GOT3 (cell line): ENCODE data around the gene COX6B1.
"Not testable (repeated sequence)": the region's sequence is repeated elsewhere in the genome, so short reads cannot be mapped to it uniquely, and the experiment has no call there.

Experiments
- DNase-seq: peaks from one replicate; lab custom pipeline; 2025; ENCODE audit warnings: mixed read lengths; lab: John Stamatoyannopoulos, UW

COX6B1 gene

DNA sequence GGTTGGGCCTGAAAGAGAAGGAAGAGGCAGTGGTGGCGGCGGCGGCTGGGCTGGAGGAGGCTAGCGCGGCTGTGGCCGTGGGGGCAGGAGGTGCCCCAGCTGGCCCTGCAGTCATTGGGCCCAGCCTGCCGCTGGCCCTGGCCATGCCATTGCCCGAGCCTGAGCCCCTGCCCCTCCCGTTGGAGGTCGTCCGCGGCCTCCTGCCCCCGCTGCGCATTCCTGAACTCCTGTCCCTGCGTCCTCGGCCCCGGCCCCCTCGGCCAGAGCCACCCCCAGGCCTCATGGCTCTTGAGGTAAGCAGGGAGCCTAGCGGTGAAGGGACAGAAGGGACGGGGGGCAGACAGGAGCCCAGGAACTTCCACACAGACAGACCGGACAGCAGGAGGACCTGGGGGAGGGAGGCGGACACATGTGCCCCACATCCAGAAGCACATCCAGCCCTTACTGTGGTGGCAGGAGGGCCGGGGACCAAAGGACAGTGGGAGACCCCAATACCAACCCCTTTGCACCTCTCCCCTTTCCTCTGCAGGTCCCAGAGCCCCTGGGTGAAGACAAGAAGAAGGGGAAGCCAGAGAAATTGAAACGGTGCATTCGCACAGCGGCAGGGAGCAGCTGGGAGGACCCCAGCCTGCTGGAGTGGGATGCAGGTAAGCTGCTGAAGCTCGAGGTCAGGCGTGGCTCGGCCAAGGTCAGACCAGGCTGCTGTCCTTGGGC lies 14.2 kb upstream of the COX6B1 start:
- no peak for DNase-seq

GRCh38 chr19:35636651-35637050 lies 11.5 kb upstream of the COX6B1 start:
- no peak for DNase-seq

DNA sequence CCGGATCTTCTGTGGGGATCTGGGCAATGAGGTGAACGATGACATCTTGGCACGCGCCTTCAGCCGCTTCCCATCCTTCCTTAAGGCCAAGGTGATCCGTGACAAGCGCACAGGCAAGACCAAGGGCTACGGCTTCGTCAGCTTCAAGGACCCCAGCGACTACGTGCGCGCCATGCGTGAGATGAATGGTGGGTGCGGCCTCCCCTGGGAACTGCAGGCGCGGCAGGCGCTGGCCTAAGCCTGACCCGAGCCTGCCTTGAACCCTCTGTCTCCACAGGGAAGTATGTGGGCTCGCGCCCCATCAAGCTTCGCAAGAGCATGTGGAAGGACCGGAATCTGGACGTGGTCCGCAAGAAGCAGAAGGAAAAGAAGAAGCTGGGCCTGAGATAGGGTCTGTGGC lies 11.0 kb upstream of the COX6B1 start:
- no peak for DNase-seq

GRCh38 chr19:35639321-35639639 lies 8.8 kb upstream of the COX6B1 start:
- DNase-seq, result no peak

- DNase-seq, result no peak
Measured at GRCh38 chr19:35639863-35640262, 8.3 kb upstream of the COX6B1 start.

DNA sequence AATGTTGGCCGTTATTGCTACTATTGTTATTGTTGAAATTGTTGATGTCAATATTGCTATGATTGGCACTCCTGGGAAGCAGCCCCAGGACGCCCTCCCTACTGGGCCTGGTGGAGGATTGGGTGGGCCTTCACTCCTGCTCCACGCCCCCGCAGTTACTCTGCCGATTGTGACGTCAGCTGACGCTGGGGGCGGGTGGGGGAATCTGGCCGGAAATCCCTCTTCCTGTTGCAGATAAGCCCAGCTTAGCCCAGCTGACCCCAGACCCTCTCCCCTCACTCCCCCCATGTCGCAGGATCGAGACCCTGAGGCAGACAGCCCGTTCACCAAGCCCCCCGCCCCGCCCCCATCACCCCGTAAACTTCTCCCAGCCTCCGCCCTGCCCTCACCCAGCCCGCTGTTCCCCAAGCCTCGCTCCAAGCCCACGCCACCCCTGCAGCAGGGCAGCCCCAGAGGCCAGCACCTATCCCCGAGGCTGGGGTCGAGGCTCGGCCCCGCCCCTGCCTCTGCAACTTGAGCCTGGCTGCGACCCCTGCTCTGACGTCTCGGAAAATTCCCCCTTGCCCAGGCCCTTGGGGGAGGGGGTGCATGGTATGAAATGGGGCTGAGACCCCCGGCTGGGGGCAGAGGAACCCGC lies 6.5 kb upstream of the COX6B1 start, which contains the start of gene ETV2:
TSS of gene ETV2 (plus strand) at position 231 of the 637 bp plus-strand sequence. CDS start 716 bp downstream, outside the sequence.
- no peak for DNase-seq

DNA sequence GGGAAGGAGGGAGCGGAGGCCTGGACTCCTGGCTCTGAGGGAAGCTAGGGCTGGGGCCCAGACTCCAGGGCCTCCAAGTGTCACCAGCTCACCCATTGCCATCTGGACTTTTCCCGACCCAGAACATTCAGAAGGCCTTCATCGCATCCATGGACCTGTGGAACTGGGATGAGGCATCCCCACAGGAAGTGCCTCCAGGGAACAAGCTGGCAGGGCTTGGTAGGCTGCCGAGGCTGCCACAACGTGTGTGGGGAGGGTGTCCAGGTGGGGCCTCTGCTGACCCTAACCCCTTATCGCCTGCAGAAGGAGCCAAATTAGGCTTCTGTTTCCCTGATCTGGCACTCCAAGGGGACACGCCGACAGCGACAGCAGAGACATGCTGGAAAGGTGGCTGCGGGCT lies 5.8 kb upstream of the COX6B1 start:
- no peak for DNase-seq

- DNase-seq, result no peak
Measured at GRCh38 chr19:35642798-35643254, 5.3 kb upstream of the COX6B1 start.

- DNase-seq, result peak; percentile 44
Measured at GRCh38 chr19:35643255-35644205, 4.6 kb upstream of the COX6B1 start.

DNA sequence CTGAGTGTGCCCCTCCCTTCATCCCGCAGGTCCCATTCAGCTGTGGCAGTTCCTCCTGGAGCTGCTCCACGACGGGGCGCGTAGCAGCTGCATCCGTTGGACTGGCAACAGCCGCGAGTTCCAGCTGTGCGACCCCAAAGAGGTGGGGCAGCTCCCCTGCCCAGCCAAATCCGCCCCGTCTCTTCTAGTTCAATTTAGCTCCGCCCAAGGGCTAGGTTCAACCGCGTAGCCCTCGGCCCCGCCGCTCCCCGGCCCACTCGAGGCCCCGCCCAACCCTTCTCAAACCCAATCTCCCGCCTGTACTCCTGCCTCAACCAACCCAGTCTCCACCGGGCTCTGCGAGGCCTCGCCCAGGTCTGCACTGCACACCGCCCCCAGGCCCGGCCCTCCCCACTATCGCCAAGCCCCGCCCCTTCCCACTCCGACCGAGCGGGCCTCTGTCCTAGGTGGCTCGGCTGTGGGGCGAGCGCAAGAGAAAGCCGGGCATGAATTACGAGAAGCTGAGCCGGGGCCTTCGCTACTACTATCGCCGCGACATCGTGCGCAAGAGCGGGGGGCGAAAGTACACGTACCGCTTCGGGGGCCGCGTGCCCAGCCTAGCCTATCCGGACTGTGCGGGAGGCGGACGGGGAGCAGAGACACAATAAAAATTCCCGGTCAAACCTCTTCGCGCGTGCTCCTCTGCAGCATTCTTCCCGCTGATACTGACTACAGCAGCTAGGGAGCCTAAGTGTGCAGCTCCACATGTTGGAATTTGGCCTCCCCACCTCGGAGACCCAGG lies 3.7 kb upstream of the COX6B1 start:
- DNase-seq, result peak; percentile 53

DNA sequence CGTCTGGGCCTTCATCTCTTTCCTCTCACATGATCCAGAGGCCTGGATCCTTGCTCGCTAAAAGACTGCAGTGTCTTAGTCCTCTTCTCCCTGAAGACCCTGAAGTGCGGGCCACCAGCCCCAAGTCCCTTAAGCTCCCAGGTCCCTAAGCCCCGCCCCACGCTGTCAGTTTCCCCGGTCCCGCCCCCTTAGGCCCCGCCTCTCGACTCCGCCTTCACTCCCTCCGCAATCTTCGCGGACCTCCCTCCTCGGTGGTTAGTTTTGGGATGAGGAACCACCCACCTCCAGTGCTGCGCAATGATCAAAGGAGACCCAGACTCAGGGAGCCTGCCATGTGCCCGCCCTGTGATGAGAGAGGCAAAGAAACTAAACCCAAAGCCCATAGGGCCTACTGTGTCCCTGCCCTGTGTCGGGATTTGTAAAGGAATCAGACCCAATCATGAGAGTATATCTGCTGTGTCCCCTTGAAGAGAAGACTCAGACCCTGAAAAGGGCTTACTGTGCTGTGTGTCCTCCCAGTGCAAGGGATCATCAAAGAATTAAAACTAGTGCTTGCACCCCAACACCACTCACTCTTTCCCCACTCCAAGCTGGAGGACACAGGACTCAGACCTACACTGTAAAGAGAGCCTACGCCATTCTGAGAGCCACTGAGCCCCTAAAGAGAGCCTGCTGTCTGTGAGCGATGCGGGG lies 3.0 kb upstream of the COX6B1 start:
- no peak for DNase-seq

DNA sequence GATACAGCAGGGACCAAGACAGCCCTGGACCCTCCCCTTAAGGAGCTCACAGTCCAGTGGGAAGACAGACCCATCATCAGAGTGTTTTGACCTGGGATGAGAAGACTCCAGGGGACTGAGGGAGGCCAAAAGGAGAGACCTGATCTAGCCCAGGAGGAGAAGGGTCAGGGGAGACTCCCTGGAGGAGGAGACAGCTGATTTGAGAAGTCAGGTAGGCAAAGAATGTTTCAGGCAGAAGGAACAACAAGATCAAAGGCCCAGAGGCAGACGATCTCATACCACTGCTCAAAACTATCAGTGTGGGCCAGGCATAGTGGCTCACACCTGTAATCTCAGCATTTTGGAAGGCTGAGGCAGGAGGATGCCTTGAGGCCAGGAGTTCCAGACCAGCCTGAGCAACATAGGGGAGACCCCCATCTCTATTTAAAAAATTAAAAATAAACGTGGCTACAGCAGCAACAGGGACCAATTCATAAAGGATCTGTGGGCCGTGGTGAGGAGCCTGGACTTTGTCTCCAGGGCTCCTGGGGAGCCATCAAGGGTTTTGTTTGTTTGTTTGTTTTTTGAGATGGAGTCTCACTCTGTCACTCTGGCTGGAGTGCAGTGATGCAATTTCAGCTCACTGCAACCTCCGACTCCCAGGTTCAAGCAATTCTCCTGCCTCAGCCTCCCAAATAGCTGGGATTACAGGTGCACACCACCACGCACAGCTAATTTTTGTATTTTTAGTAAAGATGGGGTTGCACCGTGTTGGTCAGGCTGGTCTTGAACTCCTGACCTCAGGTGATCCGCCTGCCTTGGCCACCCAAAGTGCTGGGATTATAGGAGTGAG lies 2.2 kb upstream of the COX6B1 start:
- no peak for DNase-seq

DNA sequence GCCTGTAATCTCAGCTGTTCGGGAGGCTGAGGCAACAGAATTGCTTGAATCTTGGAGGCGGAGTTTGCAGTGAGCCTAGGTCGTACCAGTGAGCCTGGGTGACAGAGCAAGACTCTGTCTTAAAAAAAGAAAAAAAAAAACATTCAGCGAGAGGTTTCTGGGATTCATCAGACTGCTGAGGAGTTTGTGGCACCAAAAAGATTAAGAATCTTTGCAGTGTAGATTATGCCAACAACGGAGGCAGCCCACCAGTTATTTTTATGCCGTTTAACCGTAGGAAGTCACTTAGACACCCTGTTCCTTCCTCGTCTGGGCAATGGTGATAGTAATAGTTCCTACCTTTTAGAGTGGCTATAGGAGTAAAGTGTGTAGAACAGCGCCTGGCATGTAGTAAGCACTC lies 2.5 kb downstream of the COX6B1 start:
- no peak for DNase-seq

GRCh38 chr19:35654828-35655227 lies 6.7 kb downstream of the COX6B1 start:
- DNase-seq, result not testable (repeated sequence)

- no peak for DNase-seq
Measured at GRCh38 chr19:35655600-35655999, 7.5 kb downstream of the COX6B1 start.

- no peak for DNase-seq
Measured at GRCh38 chr19:35656700-35657099, 8.6 kb downstream of the COX6B1 start.

- no peak for DNase-seq
Measured at GRCh38 chr19:35657904-35658700, 10.0 kb downstream of the COX6B1 start.

DNA sequence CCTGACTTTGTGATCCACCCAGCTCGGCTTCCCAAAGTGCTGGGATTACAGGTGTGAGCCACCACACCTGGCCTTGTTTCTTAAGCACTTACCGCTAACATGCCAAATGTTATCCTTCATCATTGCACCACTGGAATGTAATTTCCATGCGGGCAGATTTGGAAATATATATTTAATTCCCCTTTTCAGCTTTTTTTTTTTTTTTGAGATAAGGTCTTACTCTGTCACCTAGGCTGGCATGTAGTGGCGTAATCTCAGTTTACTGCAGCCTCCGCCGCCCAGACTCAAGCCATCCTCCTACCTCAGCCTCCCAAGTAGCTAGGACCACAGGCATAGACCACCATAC lies 13.8 kb downstream of the COX6B1 start:
- no peak for DNase-seq

- no peak for DNase-seq
Measured at GRCh38 chr19:35663981-35664380, 15.9 kb downstream of the COX6B1 start.

- no peak for DNase-seq
Measured at GRCh38 chr19:35665157-35665556, 17.0 kb downstream of the COX6B1 start.
